NCI-H1930 (cell line): ENCODE measurements around the gene TNRC6B.
"Not testable (repeated sequence)": the region's sequence is repeated elsewhere in the genome, so short reads cannot be mapped to it uniquely, and the experiment has no call there.

Experiments used
- DNase-seq, 2 experiments: peaks; one replicate each; lab custom pipeline; 2025; lab: John Stamatoyannopoulos, UW

TNRC6B gene

DNA sequence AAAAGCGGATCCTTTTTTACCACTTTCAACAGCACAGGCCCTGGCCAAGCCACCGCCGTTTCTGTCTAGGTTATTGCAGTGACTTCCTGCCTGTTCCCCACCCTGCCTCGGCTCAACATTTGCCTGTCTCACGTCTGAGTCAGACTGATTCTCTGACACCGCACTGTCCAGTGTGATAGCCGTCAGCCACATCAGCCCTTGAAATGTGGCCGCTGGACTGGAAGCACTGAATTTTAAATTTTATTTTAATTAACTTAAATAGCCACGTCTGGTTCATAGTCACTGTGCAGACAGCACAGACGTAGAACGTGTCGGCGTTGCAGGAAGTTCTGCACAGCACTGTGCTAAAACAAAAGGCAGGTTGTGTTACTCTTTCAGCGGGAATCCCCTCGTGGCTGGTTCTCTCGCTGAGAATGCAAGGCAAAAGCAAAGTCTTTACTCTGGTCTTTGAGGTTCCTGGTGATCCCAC lies 112.3 kb downstream of the TNRC6B start:
- DNase-seq: no peak

DNA sequence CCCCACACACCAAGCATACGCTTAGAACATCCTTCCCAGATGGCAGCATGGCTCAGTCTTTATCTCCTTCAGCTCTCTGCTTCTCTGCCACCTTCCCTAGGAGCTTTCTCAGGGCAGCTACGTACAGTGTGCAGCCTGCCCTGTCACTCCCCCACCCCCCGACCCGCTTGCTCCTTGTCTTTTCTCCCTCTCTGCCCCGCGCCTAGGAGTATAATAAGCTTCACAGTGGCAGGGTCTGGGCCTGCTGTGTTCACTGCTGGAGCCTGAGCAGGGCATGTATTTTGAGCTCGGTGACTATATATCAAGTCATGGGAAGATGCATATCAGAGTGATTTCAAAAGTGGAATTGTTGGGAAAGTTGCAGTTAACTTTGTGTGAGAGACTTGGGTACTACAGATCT lies 112.8 kb downstream of the TNRC6B start:
- no peak for DNase-seq

DNA sequence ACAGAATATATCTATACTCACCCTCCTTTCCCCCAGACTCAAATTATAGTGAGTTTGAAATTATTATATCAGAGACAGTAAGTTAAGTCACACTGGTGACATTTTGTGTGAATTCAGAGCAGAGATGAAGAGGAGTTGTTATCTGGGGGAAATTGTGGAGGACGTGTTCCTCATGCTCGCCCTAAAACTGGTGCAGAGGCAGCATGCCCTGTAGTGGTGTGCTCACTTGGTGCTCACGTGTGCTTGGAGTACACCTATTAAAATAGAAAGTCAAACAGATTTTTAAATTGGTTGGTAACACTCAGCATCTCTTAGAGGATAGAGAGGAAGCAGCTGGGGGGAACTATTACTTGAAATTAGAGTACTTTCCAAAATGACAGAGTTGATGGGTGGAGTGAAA lies 117.0 kb downstream of the TNRC6B start:
- DNase-seq: no peak

DNA sequence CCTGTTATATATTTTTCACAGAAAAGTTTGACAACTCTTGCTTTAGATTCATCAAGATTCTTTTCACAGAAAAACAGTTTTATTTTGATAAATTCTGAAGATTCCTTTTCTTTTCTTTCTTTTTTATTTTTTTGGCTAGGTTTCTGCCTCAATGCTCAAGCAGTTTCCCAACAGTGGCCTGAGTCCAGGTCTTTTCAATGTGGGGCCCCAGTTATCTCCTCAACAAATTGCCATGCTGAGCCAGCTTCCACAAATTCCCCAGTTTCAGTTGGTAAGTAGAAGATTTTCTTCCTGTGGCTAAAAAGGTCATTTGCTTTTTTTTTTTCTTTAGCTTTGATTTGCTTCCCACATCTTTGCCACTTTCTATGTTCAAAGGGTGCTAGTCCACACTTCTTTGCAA lies 122.6 kb downstream of the TNRC6B start:
- DNase-seq: no peak

DNA sequence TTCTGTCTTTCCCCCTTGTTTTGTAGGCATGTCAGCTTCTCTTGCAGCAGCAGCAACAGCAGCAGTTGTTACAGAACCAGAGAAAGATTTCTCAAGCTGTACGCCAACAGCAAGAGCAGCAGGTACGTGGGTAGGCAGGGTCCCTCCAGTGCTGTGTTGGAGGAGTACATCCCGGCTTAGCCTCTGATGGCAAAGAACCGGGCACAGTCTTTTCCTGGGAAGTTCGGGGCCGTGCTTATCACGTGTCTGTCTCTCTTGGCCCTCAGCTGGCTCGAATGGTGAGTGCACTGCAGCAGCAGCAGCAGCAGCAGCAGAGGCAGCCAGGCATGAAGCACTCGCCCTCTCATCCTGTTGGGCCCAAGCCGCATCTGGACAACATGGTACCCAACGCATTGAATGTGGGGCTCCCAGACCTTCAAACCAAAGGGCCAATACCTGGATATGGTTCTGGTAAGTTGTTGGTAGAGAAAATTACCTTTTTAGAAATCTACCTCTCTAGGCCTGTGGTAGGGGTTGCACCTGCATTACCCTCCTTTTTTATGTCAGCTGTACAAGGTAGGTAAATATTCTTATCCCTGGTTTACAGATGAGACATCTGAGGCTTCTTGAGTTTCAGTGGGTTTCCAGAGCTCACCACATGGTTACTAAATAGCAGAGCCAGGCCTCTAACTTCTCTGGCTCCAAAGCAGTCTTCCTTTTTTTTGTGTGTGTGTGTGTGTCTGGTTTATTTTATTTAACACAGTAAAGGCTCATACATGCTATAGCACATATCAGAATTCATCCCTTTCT lies 123.4 kb downstream of the TNRC6B start:
- DNase-seq: no peak

DNA sequence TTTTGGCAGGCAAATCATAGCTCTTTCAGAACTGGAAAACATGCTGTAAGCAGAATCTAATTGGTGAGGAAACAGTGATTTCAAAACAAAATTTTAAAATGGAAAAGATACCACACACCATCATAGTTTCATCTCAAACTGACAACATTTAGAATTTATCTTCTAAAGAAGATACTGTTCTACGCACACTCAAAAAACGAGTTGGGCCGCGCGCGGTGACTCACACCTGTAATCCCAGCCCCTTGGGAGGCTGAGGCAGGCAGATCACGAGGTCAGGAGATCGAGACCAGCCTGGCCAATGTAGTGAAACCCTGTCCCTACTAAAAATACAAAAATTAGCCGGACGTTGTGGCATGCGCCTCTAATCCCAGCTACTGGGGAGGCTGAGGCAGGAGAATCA lies 124.4 kb downstream of the TNRC6B start:
- DNase-seq: no peak

DNA sequence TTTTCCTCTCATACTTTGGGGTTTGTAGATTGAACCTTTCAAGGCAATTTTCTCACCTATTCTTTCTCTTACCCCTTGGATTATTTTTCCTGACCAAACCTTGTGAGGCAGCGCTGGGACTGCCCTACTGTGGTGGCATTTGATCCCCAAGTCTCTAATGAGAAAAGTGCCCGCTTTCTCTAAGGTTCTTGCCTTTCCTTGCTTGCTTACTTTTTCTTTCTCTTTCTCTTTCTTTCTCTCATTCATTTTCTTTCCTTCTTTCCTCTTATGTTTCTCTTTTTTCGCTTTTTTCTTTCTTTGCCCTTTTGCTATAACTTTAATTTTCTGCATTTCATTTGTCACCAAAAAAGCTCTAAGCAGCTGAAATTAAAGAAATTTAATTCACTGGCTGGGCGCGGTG lies 127.9 kb downstream of the TNRC6B start:
- DNase-seq: no peak

DNA sequence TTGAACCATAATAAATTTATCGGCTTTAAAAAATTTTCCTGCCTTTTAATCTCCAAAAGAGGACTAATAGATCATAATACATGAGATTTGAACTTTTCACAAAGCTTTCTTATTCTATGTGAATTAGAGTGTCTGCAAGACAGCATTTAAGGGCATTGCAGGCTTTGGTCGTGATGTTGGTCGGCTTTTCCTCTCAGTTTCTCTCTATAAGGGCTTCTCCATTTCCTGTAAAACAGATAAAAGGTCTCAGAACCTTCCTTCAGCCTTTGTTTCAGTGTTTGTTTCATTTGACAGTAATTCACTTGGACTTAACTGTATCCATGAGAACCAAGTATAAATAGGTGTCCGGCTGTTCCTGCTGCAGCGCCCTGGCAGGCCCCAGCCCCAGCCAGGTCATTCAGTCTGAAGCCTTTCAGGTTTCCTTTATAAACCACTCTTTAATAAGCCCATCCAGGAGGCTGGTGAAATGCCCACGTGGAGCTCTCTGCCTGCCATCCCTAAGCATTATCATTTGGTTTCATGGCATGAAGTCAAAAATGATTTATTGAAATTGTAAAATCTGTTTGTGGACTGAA lies 131.4 kb downstream of the TNRC6B start:
- no peak for DNase-seq

DNA sequence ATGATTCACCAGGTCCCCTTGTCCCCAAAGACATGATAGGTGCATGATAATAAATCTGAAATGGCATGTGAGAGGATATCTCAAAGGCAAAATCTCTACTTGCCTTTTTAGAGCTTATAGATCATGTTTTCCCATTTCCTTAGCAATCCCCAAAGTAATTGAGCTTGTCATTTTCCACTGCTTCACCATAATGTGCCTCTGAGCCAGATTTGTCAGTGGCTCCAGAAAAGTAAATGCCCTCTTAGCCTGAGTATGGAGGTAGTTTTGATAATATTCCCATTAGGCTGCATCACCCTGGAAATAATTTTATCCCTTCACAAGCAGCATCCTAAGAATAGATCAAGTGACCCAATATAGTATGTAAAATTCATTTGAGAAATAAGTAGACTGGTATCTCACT lies 131.9 kb downstream of the TNRC6B start:
- DNase-seq: no peak

DNA sequence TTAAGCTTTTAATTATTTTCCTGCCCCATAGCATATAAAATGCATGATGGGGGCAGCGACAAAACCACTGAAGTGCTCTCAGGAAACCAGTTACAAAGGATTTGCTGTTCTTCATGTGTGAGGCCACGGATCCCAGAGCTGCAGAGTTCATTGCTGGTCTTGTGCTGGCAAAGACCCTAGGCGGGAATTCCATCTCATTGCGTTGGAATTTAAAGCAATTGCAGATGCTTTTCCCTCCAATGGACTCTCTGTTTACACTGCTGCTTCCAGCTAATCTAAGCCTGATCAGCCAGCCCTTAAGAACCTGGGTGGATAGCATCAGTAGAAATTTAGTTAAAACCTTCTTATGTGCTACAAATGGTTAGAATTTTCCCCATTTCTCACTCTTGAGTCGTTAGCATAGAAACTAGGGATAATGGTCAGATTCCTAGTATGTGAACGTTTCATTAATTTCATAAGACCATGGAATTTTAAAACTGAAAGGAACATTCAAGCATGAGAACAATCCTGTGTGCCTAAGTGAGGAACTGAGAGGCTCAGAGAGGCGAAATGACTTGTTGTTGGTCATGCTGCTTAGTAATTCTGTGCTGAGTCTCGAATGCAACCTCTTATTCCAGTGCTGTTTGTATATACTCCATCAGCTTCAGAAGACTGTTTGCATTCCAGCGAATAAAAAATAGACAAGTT lies 132.5 kb downstream of the TNRC6B start:
- DNase-seq: no peak

DNA sequence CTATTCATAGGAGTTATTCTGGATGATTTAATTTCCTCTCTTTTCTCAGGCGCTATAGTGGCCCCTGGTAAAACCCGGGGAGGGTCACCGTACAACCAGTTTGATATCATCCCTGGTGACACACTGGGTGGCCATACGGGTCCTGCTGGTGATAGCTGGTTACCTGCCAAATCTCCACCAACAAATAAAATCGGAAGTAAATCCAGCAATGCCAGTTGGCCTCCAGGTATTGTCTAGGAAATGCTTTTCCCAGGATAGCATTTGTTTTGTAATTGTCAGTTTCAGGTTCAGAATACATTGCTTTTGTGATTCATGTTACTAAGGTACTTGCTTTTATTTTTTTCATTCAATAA lies 133.0 kb downstream of the TNRC6B start:
- DNase-seq: no peak

DNA sequence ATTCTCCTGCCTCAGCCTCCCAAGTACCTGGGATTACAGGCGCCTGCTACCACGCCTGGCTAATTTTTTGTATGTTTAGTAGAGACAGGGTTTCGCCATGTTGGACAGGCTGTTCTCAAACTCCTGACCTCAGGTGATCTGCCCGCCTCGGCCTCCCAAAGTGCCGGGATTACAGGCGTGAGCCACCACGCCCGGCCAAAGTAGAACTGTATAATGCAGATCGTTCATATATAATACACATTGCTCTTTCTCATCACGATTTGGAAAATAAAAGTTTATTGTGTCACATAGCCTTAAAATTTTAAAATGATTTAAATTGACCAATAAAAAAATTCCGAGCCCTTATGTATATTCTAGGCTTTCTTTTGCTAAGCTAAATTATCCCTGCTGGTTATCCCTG lies 133.9 kb downstream of the TNRC6B start:
- DNase-seq: not testable (repeated sequence)

DNA sequence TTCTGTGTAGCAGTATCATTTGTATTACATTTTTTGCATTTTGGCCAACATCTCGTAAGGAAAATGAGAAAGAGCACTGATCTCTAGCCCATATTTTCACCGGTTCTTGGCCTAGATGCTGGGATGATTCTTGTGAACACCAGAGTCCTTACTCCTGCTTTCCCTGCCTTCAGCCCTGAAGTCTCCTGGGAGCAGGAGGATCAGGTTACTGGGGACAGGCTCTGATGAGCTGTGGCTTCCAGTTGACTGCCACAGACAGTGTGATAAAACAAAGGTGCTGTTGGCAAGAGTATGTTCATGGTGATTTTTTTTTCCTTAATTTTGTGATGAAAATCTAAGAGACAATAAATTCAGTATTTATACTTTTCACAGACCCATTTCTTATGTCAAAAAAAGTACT lies 134.3 kb downstream of the TNRC6B start:
- DNase-seq: peak; percentile 11 to 15

DNA sequence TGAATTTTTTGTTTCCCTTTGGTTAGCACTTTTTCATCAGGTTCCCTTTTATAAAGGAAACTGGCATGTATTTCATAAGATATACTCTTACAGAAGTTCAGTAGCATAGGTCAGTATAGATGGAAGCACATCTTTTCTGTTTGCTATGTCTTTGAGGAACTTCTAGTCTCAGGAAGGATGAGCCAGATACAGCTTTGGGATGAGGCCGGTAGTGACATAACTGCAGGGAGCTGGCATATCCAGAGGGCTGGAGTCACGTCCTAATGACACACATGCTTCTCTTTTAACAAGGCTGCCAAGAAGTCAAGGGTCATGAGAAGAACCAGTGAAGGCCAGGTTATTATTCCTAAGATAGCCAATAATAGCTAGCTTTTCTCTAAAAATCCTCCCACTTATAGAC lies 135.3 kb downstream of the TNRC6B start:
- no peak for DNase-seq

DNA sequence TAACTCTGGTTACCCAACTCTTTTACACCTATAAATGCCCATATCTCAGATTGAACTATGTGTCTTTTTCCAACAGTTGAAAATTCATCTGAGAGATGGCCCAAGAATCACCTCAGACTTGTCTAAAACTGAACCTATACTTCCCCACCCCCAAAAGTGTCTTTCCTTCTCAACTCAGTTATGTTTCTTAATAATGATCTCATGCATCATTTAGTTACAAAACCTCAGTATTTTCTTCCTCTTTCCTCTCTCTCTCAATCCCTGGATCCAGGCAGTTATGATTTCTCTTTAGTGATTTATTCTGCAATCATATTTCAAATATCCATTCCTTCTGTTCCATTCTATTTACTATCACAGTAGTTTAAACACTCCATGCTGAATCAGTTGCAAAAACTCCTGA lies 136.3 kb downstream of the TNRC6B start:
- DNase-seq: no peak

DNA sequence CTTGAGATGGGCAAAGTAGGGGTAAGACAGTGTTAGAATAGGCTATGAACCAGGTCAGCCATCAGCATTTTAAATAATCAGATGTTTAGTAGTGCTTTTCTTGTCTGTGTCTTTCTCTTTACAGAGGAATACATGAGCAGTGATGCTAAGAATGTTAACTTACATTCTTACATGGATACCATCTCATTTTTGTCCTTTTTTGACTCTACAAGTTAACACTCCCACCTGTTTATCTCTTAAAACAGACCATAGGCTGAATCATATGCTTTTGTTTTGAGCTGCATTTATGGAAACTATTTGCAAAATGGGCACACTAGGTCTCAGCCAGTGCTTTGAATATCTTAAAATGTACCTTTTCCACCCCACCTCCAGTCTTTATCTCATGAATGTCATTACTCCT lies 143.0 kb downstream of the TNRC6B start:
- no peak for DNase-seq

DNA sequence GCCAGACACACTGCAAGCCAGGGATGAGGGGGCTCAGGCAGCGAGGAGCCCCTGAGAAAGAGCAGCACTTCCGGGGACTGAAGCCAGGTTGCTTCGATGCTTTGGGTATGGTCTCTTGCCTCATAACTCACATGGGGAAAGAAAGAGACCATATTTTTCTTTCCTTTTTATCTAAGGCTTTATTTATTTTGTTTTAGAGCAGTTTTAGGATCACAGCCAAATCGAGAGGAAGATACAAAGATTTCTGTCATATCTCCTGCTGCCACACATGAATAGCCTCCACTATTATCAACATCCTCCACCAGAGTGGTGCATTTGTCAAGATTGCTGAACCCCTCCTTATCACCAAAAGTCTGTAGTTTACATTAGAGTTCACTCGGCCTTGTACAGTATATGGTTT lies 144.3 kb downstream of the TNRC6B start:
- DNase-seq: no peak

DNA sequence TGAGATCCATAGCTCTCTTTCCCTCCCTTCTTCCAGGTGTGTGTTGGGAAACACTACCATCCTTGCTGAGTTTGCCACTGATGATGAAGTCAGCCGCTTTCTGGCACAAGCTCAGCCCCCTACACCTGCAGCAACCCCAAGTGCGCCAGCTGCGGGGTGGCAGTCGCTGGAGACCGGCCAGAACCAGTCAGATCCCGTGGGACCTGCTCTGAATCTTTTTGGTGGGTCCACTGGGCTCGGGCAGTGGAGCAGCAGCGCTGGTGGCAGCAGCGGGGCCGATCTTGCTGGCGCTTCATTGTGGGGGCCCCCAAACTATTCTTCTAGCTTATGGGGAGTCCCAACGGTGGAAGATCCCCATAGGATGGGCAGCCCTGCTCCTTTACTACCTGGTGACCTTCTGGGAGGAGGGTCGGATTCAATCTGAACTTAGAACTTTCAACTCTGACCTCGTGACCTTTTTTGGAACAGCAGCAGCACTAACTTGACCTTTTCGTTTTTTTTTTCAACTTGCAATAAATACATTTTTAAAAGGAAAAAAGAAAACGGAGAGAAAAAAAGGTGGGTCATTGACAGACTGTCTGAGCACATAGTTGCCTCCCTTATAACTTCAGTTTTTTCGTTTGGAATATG lies 145.2 kb downstream of the TNRC6B start:
- DNase-seq: no peak

DNA sequence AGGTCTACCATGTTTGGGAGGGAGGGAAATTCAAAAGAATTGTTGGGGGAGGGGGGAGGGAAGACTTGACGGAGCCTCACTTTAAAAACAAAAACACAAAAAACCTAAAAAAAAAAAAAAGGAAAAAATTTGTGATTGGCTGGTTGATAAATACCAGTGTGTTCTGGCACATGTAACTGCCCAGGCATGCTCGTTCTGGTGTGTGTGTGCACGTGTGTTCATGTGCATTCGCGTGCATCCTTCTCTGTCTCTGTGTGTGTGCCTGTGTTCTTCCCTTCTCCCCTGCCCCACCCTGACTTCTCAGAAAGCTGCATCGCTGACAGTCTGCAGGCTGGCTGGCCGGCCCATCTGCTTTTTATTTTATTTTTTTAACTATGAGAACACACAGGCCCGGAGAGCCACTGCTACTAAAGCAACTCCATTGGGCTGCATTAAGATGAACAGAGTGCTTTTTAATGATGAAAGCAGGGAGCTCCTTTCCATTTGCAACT lies 146.0 kb downstream of the TNRC6B start:
- no peak for DNase-seq

DNA sequence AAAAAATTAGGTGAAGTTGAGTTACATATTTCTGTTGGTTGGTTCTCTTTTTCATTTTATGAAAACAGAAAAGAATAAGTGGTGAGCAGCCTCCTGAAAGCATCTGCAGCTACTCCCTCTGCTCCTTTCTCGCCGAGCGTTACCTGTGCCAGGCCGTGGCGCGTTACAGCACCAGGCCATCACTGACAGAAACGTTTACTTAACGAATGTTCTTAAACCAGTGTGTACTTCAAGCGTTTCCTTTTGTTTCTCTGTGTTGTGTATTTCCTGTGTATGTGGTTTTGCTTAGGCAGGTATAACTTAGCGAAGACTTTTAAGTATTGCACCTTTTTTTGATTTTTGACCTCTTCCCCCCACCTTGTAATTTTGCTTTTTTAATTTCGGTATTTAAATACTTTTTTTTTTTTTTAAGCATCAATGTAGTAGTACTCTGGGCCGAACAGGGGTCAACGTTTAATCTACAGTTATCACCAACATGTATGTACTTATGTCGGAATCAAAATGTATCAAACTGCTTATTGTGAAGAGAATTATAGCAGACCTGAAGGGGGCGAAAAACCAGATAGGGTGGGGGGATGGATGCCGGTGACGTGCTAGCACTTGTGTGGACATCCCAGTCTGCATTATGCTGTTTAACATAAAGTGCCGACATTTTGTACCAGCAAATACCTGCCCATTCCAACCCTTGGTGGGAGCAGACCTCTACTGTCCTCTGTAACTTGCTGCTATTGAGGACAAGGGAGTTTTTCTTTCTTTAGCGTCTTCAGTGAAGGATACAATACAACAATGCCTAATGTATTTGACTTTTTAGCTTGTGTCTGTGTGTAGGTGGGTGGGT lies 147.0 kb downstream of the TNRC6B start:
- DNase-seq: no peak

DNA sequence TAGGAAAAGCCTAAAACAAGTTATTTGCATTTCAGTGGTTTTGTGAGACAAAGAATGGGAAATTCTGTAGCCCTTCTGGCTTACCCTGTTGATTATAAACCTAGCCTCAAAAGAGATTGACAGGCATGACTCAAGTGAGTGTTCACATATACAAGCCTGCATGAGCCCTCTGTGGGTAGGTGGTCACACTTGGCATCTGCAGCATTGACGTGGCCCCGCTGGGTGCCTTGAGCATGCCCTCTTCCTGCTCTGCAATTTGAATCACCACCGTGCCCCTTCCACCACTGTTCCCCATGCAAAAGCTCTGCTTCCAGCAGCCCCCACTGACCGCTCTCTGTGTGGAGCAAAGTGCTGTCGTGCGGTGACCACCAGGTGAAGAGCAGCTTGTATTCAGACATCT lies 147.6 kb downstream of the TNRC6B start:
- no peak for DNase-seq
